ENCODE measurements around the gene ROBO1.

DNA sequence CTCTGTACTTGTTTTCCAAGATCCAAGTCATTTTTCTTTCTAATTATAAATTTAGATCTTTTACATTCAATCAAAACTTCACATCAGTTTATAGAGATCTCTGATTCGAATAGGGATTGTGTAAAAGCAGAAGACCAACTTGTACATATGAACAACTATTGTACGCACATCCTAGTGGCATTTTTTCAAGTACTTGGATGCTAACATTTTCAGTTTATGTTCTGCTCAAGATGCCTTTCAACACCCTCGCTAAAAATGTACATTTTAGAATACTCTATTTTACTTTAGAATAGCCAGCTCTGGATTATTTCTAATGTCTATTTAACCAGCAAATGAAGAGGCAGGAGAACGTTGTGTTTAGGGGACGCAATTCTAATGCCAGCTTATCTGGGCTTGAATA is 340.7 kb downstream of the ROBO1 start:
- TF ChIP-seq FOXK2 (IDR thresholded peaks at IDR 0.05) (no peak), FOXA1 (IDR thresholded peaks at IDR 0.05) (no peak), FOXM1 (IDR thresholded peaks at IDR 0.05; ENCODE audit: borderline replicate concordance) (no peak), TARDBP (IDR thresholded peaks at IDR 0.05) (no peak)
- TF ChIP-seq, protein P1, sequence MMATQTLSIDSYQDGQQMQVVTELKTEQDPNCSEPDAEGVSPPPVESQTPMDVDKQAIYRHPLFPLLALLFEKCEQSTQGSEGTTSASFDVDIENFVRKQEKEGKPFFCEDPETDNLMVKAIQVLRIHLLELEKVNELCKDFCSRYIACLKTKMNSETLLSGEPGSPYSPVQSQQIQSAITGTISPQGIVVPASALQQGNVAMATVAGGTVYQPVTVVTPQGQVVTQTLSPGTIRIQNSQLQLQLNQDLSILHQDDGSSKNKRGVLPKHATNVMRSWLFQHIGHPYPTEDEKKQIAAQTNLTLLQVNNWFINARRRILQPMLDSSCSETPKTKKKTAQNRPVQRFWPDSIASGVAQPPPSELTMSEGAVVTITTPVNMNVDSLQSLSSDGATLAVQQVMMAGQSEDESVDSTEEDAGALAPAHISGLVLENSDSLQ (IDR thresholded peaks at IDR 0.05), result no peak
